A549 (cell line): ENCODE measurements around the gene AMZ2.

Source experiments
- CEBPB ChIP-seq, 2 experiments: fragments of >200 bp in 1 of 2; sonication (Bioruptor Twin) in 1 of 2; formaldehyde crosslinking in 1 of 2; IDR thresholded peaks; 2 replicates each; pipeline ENCODE4 v1.6.1; 2012 to 2016
- CTCF ChIP-seq: fragments of >200 bp; sonication (Bioruptor Twin); formaldehyde crosslinking; IDR thresholded peaks from 3 replicates; pipeline ENCODE4 v1.5.1; 2016
- FOXS1 ChIP-seq: fragments of 250-450 bp; sonication (Bioruptor Pico); IDR thresholded peaks from 2 replicates; pipeline ENCODE4 v1.5.0; 2020; ENCODE audit warnings: mild to moderate bottlenecking, moderate library complexity
- HDAC2 ChIP-seq: fragments of 200-600 bp; sonication (generic); IDR thresholded peaks from 2 replicates; pipeline ENCODE4 v1.6.1; 2016
- HMGXB4 ChIP-seq: fragments of 250-450 bp; sonication (Bioruptor Pico); IDR thresholded peaks from 2 replicates; pipeline ENCODE4 v1.5.0; 2021; ENCODE audit warnings: mild to moderate bottlenecking, moderate library complexity, borderline replicate concordance
- REST ChIP-seq: fragments of 200-600 bp; sonication (generic); IDR thresholded peaks from 2 replicates; pipeline ENCODE4 v1.6.1; 2016; ENCODE audit warnings: antibody characterized with exemption, mild to moderate bottlenecking, moderate library complexity

- TF ChIP-seq REST = no peak
- TF ChIP-seq HDAC2 = no peak
- TF ChIP-seq CTCF = no peak
- TF ChIP-seq CEBPB (IDR thresholded peaks at IDR 0.05) = no peak
- no peak for TF ChIP-seq HMGXB4 (CRISPR knock-in tag)
- no peak for TF ChIP-seq FOXS1
Observed at GRCh38 chr17:68301438-68301959, 53.7 kb downstream of the AMZ2 start.
